Measurements from ENCODE around the gene GRIN2C.

The GRIN2C gene

DNA sequence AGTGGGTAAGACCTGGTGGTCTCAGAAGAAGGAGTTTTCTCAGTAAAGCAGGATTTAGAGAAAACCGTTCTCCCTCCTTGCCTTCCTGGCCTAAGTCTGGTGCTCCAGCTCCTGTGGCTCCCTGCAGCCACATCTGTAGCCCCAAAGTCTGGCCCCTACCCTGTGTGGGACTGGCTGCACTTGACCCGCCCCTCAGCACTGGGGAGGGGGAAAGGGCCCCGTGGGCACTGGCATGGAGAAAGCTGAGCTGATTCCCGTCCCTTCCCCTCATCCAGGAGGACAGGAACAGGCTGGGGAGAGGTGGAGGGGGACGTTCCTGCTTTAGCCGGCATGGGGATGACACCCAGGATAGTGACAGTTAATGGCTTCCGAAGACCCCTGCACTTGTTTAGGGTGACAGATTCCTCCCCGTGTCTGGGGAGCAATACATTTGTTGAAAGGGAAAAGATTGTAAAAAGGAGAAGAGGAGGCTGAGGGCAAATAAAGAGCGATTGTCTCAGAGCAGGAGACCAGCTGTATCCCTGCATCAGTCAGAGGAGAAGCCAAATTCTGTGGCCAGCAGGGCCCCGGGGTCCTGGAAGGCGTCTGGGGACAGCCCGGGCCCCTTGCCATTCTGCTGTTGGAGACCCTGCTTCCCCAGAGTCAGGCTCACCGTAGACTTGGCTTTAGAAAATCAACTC, 37.9 kb downstream of the GRIN2C start:
- DNase-seq (ENCODE audit: low spot score), result no peak

DNA sequence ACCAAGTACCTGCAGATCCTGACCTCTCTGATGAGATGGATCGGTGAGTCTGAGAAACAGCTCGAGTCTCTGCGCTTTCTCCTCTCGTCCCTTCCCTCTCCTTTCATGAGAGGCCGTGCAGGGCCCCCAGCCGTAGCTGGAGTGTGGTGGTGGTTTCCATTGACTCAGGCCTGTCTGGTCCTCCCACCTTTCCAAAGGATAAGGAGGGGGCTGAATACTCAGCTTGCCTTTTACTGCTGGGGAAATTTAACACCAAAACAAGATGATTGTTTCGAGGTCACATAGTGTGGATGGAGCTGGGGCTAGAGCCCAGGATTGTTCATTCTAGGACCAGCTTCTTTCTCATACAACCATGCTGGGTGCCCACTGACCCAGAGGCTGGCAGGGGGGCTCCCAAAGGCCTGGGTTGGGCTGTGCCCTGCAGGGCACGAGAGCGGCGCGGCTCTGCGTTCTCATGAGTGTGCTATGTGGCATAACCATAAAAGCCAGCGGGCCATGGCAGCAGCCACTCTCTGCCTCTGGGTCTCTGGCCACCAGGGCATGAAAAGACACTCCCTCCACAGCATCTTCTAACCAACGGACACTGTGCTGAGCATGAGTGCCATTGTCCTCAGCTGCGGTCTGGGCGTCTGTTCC, 39.8 kb downstream of the GRIN2C start:
- no peak for DNase-seq (ENCODE audit: low spot score)

DNA sequence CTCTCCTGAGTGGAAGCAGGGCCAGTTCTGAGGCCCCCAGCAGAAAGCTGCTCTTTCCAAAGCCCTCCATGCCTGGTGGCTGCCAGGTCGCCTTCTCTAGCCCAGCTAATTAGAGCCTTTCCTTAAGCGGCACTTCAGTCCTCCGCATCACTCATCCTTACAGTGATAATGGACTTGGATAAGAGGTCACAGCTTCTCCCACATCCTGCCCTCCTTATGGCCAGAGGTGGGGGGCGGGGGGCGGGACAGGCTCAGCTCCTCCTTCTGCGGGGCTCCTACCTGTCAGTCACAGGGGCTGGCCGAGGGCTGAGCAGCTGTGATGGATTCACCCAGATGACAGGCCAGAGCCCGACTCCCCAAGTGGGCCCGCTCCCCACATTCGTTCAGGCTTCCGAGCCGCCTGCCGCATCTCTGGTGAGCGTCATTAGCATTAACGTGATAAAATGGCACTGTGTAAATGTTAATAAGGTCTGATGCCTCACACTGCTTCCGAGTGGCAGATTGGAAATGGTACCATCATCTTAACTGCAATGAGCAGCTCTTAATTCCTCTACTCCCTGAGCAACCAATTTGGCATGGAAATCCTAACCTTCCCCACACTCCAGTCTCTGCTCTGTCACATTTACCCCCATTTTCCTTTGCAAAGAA, 41.3 kb downstream of the GRIN2C start:
- DNase-seq (ENCODE audit: low spot score), result no peak

DNA sequence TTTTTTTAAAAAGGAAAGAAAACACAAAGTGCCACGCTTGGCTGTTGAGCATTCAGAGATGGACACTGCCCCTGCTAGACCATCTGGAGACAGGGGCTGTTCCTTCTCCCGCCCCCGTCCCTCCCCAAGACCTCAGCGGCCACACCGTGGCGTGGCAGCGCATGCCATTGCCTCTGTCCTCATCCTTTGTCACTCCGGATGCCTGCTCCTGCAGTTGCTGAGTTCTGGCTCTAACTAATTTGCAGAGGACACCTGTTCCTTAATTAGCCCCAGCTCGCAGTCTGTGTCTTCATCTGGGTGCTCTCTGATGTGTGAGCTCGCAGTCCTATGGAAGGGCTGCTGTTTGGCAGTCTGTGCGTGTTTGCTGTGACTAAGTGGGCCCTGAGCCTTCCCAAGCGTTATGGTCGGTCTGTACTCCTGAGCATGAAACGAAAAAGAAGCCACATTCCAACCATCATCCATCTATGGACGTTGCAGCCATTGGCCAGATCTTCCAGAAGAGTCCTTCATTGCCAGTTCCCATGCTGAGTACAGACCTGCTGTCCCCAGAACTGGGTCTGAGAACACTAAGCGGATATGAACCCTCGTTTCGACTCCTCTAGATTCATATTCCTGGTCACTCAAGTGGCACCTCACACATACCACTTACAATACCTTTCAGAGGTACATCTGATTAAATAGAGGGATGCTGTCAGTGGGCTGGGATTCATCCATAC, 42.6 kb downstream of the GRIN2C start:
- DNase-seq (ENCODE audit: low spot score), result no peak

DNA sequence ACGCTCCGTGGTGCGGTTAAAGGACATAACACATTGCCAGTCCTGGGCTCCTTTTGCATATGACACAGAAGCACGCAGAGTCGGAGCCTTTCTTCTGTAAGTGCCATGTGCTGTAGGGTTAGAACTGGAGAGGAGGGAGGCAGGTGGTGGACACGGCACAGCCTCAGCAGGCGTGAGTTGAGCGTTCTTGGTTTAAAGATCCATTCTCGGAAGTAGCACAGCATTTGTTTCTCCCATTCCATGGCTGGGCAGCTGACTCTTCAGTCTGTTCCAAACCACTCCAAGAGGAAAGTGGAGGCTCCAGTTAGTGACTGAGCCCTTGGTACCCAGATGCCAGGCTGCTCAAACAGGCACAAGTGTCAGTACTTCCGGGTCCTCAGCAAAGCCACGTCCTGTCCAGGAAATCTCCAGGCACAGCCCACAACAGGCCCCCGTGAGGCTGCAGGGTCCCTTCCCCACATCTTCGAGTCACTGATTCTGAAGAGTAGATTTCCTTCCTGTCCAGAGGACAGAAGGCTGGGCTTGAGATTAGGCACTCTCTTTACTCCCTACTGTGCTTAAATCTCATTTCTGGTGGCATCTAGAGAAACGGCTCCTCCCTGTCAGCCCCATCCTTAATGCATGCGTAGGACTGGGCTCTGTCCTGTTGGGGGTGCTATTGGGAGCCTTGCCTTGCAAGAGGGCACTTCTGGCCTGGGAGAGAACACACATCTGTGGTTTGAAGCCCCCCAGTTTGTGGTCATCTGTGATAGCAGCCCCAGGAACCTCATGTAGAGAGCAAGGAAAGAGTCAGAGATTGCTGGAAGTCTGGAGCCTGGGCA, 43.9 kb downstream of the GRIN2C start:
- no peak for DNase-seq (ENCODE audit: low spot score)

DNA sequence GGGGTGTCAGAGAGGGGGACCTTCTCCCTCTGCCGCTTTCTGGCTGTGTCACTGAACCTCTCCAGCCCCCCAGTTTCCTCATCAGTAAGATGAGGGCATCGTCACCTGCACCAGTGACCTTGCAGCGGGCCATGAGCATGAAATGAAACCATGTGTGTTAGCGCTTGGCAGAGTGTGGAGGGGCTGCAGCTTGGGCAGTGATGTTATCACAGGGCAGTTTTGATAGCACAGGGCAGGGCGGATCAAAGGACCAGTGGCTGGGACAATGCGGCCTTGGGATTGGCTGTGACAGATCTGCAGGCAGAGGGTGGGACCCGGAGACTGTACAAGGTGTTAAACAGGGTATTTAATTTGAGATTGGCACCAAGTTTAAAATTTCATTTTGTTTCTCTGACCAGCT, 44.6 kb downstream of the GRIN2C start:
- DNase-seq (ENCODE audit: low spot score), result no peak

DNA sequence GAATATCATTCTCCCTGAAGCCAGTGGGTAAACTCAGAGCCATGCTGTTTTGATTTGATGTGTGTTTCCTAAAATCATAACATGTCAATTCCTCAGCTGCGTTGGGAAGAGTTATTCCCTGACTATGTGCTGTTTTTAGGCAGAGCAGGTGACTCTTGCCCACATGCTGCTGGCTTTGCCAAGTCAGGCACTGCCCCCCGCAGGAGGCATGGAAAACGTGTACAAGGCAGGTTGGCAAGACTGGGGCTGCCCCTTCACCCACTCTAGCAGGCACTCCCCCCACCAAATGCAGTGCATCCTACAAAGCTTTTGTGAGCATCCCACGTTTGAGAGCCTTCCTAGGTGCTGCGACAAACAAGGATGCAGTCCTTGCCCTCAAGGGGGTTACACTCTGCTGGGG, 45.2 kb downstream of the GRIN2C start:
- DNase-seq (ENCODE audit: low spot score), result no peak

DNA sequence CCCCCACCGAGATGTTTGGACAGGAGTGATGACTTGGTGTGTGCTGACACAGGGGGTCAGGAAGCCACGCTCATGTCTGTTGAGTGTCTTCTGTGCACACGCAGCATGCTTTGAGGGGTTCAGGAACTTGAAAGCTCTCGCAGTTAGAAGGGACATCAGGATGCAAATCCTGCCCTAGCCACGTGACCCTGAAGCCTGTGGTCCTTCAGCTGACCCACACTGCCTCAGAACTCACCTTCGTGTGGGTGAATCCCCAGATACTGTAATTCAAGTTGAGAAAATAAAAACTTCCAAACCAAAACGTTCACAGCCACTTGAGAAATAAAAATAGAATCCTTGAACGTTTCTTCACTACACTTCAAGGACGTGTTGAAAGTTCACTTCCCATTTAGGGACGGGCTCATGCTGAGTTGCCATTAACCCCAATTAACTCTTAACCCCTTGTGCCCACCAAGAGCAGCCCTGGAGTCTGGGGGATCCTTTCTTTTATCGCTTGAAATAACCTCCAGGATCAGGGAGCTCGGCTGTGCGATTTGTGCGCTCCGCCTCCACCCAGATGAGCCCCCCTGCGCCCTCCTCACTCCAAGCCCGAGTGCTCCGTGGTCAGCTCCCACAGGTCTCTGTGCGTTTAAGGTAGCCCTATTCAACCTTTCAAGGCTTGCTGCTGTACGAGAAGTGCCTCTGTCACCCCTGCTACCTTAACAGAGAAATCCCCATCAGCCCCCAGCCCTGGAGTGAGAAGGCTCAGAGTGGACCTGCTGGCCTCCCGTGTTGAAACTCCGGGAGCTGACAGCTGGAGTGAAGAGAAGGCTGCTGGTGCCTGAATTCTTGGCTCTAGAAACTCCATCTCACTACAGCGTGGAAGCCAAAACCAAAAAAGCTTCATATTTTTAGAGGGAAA, 47.3 kb downstream of the GRIN2C start:
- DNase-seq (ENCODE audit: low spot score), result no peak

DNA sequence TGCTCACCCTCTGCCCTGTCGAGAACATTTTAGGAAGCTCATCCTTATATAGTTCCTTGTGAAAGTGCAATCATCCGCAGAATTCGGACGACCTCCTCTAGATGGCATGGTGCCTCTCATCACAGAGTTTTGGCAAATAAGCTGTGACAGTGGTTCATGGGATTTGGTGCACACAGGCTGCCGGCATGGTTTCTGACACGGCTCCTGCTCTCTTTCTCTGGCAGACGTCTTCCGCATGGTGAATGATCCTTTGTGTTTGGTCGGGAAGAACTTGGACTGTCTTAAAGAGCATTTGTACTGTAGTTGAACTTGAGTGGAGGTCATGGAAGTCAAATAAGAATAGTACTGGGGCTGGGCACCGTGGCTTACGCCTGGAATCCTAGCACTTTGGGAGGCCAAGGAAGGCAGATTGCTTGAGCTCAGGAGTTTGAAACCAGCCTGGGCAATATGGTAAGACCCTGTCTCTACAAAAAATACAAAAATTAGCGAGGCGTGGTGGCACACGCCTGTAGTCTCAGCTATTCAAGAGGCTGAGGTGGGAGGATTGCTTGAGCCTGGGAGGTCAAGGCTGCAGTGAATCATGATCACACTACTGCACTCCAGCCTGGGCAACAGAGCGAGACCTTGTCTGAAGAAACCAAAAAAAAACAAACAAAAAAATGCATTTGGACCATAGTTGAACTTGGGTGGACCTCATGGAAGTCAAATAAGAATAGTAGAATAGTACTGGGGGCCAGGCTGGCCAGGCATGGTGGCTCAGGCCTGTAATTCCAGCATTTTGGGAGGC, 48.8 kb downstream of the GRIN2C start:
- DNase-seq (ENCODE audit: low spot score), result no peak

DNA sequence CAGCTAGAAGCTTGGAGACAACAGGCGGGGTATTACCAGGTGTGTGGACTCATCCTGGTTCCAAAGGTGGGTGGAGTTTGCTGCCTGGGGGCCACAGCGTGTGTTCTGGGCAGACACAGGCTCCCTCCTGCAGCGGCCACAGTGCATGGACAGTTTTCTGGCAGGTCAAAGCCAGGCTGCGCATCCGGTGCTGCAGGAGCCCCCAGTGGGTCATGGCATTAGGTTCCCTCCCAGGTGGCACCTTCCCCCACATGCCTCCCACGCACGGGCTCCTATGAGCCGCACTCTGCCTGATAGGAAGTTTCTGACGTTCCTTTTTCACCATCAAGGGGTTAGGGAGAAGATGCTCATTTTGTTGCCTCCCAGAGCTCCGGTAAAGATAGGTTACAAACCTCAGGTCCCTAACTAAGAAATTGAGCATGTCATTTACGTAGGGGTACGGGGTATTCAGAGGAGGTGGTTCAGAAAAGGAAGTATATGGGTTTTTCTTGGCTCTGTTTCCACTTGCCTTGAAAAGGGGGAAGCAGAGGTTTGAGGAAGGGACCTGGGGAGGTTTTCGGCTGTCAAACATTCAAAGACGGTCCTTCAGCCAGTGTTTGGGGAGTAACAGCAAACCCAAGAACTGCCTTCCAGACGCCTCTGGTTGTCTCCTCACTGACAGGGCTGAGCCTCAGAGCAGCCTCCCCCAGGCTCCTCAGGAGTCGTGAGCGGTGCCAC, 50.8 kb downstream of the GRIN2C start:
- no peak for DNase-seq (ENCODE audit: low spot score)

DNA sequence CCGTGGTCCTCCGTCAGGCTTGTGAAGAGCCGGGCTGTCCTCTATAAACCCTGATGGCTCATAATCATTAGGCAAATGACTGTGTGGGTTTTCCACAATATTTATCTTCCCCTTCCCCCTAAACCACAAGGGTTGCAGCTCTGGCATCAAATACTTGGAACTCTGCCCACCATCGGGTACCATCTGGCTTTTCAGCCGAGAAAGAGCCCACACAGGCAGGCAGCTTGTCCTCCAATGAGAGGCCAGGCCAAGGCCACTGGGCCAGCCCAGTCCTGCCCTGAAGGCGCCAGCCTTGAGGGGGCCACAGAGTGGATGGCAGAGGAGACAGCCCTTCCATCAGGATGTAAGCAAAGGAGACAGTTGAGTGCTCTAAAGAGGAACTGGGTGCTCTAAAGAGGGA, 51.8 kb downstream of the GRIN2C start:
- DNase-seq (ENCODE audit: low spot score), result no peak

DNA sequence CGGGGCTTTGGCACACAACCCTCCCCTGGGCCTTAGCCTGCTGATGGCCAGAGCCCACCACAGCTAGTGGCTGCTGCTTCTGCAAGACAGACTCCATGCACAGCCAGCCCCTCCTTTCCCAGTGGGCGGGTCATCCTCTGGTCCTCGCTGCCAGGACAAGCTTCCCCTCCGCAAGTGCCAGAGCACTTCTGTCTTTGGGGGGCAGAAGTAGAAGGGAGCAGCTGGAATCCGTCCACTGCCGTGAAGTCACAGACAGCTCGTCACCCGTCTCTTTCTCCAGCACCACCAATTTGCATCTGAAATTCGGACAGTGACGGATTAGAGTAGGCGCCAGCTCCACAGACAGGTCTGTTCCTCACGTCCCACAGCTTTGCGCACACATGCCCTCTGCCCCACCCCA, 52.2 kb downstream of the GRIN2C start:
- DNase-seq (ENCODE audit: low spot score), result no peak

DNA sequence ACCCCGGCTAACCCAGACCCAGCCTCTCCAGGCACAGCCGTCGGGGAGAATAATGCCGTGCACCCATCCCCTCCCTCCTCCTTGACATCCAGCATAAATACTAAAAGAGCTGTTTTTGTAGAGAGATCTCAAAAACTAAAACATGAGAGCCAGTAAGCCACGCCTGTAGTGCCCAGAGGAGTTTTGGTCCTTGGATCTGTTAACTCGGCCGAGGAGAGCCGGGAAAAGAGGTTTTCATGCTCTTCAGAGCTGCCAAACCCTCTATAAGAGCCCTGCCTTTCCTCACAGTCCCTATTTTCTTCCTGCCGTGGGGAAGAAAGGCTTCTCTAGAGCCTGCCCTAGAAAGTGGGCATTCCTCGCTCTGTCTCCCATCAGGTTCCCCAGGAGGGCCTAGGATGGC, 53.4 kb downstream of the GRIN2C start:
- DNase-seq (ENCODE audit: low spot score), result no peak

DNA sequence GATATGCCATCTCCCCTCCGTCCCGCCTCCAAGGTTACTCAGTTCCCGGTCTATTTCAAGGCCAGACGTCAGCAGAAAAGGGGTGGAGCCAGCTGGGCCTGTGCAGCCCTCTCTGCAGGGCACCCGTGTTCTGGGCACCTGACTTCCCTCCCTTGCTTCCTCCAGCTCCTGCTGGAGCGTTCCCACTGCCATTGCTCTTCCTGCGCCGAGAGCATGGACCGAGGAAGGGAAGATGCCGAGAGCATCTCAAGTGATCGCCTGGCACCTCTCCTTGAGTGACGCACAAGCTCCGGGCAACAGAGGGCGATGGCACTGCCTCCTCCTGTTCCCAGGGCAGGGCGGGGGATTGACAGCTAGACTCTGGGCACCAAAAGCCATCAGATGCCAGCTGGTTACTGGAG, 54.1 kb downstream of the GRIN2C start:
- DNase-seq (ENCODE audit: low spot score), result no peak

DNA sequence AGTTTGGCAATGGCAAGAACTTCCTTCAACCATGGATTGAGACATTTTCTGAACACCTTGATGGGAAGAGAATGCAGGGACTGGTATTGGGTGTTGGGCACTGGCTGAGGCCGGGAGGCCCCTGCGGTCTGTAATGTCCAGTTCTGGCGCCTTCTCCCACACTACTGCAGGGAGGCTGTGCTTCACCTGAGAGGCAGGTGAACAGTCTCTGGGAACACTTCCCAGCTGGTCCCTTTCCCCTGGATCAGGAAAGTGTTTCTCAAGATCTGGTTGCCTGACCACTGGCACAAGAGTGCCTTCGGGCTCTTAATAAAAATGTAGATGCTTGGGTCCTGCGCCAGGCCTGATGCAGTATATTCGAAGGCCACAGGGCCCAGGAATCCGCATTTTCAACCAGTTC, 55.0 kb downstream of the GRIN2C start:
- DNase-seq (ENCODE audit: low spot score), result no peak

DNA sequence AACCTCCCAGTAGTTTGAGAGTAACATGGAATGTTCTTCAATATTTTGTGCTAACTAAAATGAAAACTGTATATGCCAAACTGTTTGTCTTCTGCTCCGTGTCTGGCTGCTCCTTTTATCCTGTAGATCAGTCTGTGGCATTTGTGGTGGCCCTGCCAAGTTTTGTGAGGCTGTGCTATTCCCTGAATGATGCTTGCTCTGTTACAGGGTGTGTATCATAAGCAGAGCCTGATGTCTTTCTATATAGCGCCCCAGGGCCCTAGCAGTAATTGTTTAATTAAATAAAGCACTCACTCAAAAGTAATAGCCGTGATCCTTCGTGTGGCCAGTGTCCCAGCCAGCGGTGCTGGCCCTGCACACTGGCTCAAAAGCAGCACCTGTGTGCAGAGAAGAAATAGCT, 55.7 kb downstream of the GRIN2C start:
- no peak for DNase-seq (ENCODE audit: low spot score)

DNA sequence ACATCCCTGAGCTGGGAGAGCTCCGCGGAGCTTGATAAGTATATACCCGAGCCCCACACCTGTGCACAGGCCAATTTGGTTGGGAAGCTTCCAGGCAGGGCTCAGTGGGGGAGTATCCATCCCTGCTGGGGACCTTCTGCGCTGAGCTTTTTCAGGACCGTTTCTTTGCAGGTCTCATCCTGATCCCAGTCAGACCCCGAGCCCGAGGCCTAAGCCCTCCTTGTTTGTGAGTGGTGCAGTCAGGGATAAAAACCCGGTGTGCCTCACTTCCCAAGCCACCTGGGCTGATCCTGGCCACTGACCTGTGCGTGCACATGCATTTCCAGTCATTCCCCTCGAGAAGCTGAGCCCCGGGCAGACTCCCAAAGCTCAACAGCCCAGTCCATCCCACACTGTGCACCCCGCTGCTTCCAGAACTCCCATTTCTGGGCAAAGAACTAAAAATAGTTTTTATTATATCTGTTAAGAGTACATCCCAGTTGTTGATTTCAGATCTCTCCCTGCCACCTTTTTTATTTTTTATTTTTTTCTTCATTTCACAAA, 56.2 kb downstream of the GRIN2C start:
- no peak for DNase-seq (ENCODE audit: low spot score)

DNA sequence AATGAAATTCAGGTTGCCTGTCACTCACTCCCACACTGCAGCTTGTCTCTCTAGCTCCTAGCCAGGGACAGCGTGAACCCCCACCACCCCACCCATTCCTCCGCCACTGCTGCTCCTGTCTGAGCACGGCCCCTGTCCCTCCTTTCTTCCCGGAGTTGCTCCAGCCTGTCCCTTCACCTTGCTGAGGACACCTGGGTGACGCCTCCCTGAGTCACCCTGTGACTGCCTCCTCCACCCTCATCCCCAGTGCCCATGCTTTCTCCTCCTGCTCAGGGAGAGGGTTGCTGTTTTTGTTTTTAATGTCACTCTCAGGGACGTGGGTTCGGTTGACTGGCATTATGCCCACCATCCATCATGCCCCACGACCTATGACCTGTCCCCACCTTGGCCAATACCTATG, 57.8 kb downstream of the GRIN2C start:
- DNase-seq (ENCODE audit: low spot score), result no peak

DNA sequence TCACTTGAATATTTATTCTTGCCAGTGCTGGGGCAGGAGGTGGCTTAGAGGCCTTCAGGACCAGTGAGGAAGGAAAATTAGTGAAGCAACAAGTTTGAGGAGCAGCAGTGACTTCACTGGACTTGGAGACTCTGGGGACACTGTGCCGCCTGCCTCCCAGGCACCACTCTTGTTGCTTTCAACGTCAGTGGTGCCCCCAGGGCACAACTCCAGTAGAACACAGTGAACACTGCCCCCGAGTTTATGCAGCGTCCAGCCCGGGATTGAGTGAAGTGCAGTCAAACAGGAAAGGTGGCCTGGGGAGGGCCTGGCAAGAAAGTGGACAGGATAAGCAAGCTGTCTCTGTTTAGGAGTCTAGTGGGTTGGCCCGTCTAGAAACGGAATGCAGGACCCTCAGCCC, 59.2 kb downstream of the GRIN2C start:
- DNase-seq (ENCODE audit: low spot score), result no peak

All from hepatic stellate cell (primary cell).